SK-N-SH treated with all-trans-retinoic acid at 6 μM for 48 hours (cell line): ENCODE results near the gene MYOM3.

Experiments
- ATAC-seq: fragments of 200-7000 bp; cut with Tn5 transposase; 3 replicates; pipeline ENCODE4 v1.9.1; 2020; ENCODE audit warnings: mild to moderate bottlenecking, moderate library complexity
- ARNTL ChIP-seq: fragments of 450-650 bp; formaldehyde crosslinking; IDR thresholded peaks from 2 replicates; pipeline ENCODE4 v1.5.0; 2020; ENCODE audit warnings: low read depth, mild to moderate bottlenecking, moderate library complexity, borderline replicate concordance
- BACH2 ChIP-seq: fragments of 250-450 bp; sonication (Bioruptor Pico); IDR thresholded peaks from 2 replicates; pipeline ENCODE4 v1.9.0; 2021; ENCODE audit warnings: mild to moderate bottlenecking, borderline replicate concordance
- CREB5 ChIP-seq: fragments of 250-450 bp; sonication (Bioruptor Pico); IDR thresholded peaks from 2 replicates; pipeline ENCODE4 v1.5.1; 2020; ENCODE audit warnings: low read depth, mild to moderate bottlenecking, moderate library complexity
- CSDC2 ChIP-seq: fragments of 250-450 bp; sonication (Bioruptor Pico); IDR thresholded peaks from 2 replicates; pipeline ENCODE4 v1.5.0; 2020; ENCODE audit warnings: mild to moderate bottlenecking, moderate library complexity
- CSRNP3 ChIP-seq: fragments of 250-450 bp; sonication (Bioruptor Pico); IDR thresholded peaks from 2 replicates; pipeline ENCODE4 v1.5.1; 2021; ENCODE audit warnings: mild to moderate bottlenecking, moderate library complexity
- ESRRG ChIP-seq: fragments of 250-450 bp; sonication (Bioruptor Pico); IDR thresholded peaks from 2 replicates; pipeline ENCODE4 v1.6.1; 2021; ENCODE audit warnings: mild to moderate bottlenecking
- GLIS3 ChIP-seq: fragments of 250-450 bp; sonication (Bioruptor Pico); IDR thresholded peaks from 2 replicates; pipeline ENCODE4 v1.5.0; 2020; ENCODE audit warnings: mild to moderate bottlenecking, moderate library complexity
- ISL1 ChIP-seq: fragments of 250-450 bp; sonication (Bioruptor Pico); IDR thresholded peaks from 2 replicates; pipeline ENCODE4 v2.1.2; 2022; ENCODE audit warnings: mild to moderate bottlenecking, moderate library complexity
- OSR1 ChIP-seq: fragments of 250-450 bp; sonication (Bioruptor Pico); IDR thresholded peaks from 2 replicates; pipeline ENCODE4 v1.8.0; 2022; ENCODE audit warnings: moderate library complexity, mild to moderate bottlenecking, inconsistent platforms
- POU6F1 ChIP-seq: fragments of 250-450 bp; sonication (Bioruptor Pico); IDR thresholded peaks from 2 replicates; pipeline ENCODE4 v1.8.0; 2021; ENCODE audit warnings: low read depth, mild to moderate bottlenecking, moderate library complexity, borderline replicate concordance
- PPARA ChIP-seq: fragments of 250-450 bp; sonication (Bioruptor Pico); IDR thresholded peaks from 2 replicates; pipeline ENCODE4 v1.5.0; 2020; ENCODE audit warnings: mild to moderate bottlenecking, borderline replicate concordance
- RARB ChIP-seq: fragments of 250-450 bp; sonication (Bioruptor Pico); IDR thresholded peaks from 2 replicates; pipeline ENCODE4 v1.8.0; 2021; ENCODE audit warnings: mild to moderate bottlenecking, moderate library complexity
- SNAI2 ChIP-seq: fragments of 250-450 bp; sonication (Bioruptor Pico); IDR thresholded peaks from 2 replicates; pipeline ENCODE4 v1.5.0; 2020; ENCODE audit warnings: mild to moderate bottlenecking, moderate library complexity
- TCF4 ChIP-seq: fragments of 250-450 bp; sonication (Bioruptor Pico); IDR thresholded peaks from 2 replicates; pipeline ENCODE4 v1.8.0; 2021; ENCODE audit warnings: mild to moderate bottlenecking, moderate library complexity, borderline replicate concordance
- TOX ChIP-seq: fragments of 250-450 bp; sonication (Bioruptor Pico); IDR thresholded peaks from 2 replicates; pipeline ENCODE4 v1.8.0; 2021; ENCODE audit warnings: mild to moderate bottlenecking, moderate library complexity, borderline replicate concordance
- TSHZ2 ChIP-seq: fragments of 250-450 bp; sonication (Bioruptor Pico); IDR thresholded peaks from 2 replicates; pipeline ENCODE4 v1.5.0; 2020; ENCODE audit warnings: mild to moderate bottlenecking, moderate library complexity
- ZC3H10 ChIP-seq: fragments of 250-450 bp; sonication (Bioruptor Pico); IDR thresholded peaks from 2 replicates; pipeline ENCODE4 v1.5.1; 2021; ENCODE audit warnings: mild to moderate bottlenecking, moderate library complexity
- ZFP3 ChIP-seq: fragments of 250-450 bp; sonication (Bioruptor Pico); IDR thresholded peaks from 2 replicates; pipeline ENCODE4 v1.5.0; 2020; ENCODE audit warnings: mild to moderate bottlenecking, moderate library complexity
- ZFP30 ChIP-seq: fragments of 450-650 bp; formaldehyde crosslinking; IDR thresholded peaks from 2 replicates; pipeline ENCODE4 v1.5.0; 2022; ENCODE audit warnings: mild to moderate bottlenecking, moderate library complexity
- ZNF70 ChIP-seq: fragments of 450-650 bp; formaldehyde crosslinking; IDR thresholded peaks from 2 replicates; pipeline ENCODE4 v1.5.0; 2020; ENCODE audit warnings: mild to moderate bottlenecking, moderate library complexity
- ZNF8 ChIP-seq: fragments of 450-650 bp; formaldehyde crosslinking; IDR thresholded peaks from 2 replicates; pipeline ENCODE4 v1.5.0; 2020; ENCODE audit warnings: mild to moderate bottlenecking, moderate library complexity
- TF ChIP-seq, protein P1 (sequence below): fragments of 250-450 bp; sonication (Bioruptor Pico); IDR thresholded peaks from 2 replicates; pipeline ENCODE4 v1.8.0; 2020; ENCODE audit warnings: mild to moderate bottlenecking, moderate library complexity, borderline replicate concordance

The MYOM3 gene

GRCh38 chr1:24051206-24051945 is 60.6 kb downstream of the MYOM3 start:
- no peak for ATAC-seq

DNA sequence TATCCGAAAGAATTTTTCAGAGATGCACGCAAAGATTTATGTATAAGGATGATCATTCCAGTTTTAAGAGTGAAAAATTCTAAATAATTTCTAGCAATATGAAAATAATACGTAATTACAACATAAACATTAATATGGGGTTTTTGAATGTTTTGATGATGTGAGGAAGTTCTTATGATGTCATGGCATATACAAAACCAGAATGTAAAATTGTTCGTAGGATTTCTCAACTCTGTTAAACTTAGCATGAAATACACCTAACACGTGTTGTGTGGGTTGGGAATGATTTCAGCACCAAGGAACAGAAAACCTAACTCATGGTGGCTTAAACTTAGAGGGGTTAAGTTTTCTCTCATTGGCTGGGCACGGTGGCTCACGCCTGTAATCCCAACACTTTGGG is 62.2 kb downstream of the MYOM3 start:
- no peak for ATAC-seq
- TF ChIP-seq, protein P1, sequence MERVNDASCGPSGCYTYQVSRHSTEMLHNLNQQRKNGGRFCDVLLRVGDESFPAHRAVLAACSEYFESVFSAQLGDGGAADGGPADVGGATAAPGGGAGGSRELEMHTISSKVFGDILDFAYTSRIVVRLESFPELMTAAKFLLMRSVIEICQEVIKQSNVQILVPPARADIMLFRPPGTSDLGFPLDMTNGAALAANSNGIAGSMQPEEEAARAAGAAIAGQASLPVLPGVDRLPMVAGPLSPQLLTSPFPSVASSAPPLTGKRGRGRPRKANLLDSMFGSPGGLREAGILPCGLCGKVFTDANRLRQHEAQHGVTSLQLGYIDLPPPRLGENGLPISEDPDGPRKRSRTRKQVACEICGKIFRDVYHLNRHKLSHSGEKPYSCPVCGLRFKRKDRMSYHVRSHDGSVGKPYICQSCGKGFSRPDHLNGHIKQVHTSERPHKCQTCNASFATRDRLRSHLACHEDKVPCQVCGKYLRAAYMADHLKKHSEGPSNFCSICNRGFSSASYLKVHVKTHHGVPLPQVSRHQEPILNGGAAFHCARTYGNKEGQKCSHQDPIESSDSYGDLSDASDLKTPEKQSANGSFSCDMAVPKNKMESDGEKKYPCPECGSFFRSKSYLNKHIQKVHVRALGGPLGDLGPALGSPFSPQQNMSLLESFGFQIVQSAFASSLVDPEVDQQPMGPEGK (CRISPR knock-in tag) = no peak
- TF ChIP-seq POU6F1 (CRISPR knock-in tag) = no peak
- no peak for TF ChIP-seq TCF4 (CRISPR knock-in tag)
- no peak for TF ChIP-seq SNAI2 (CRISPR knock-in tag)
- no peak for TF ChIP-seq GLIS3
- TF ChIP-seq BACH2 = no peak
- no peak for TF ChIP-seq CSDC2 (CRISPR knock-in tag)
- no peak for TF ChIP-seq TOX
- no peak for TF ChIP-seq ZC3H10 (CRISPR knock-in tag)
- TF ChIP-seq OSR1 (CRISPR knock-in tag) = no peak
- TF ChIP-seq ZFP3 = no peak
- no peak for TF ChIP-seq PPARA
- no peak for TF ChIP-seq ZFP30 (CRISPR knock-in tag)
- no peak for TF ChIP-seq ESRRG (CRISPR knock-in tag)

More at GRCh38 chr1:24051206-24051945, 60.6 kb downstream of the MYOM3 start:
- TF ChIP-seq ZNF8 (CRISPR knock-in tag) (no peak), ISL1 (no peak), ZC3H10 (CRISPR knock-in tag) (no peak), BACH2 (no peak), TOX (no peak), CREB5 (CRISPR knock-in tag) (no peak), POU6F1 (CRISPR knock-in tag) (no peak), RARB (CRISPR knock-in tag) (no peak), OSR1 (CRISPR knock-in tag) (no peak), CSRNP3 (CRISPR knock-in tag) (no peak), ZFP3 (no peak), TCF4 (CRISPR knock-in tag) (no peak), TSHZ2 (CRISPR knock-in tag) (no peak), ZFP30 (CRISPR knock-in tag) (no peak), ARNTL (CRISPR knock-in tag) (no peak), ZNF70 (CRISPR knock-in tag) (no peak), PPARA (no peak), ESRRG (CRISPR knock-in tag) (no peak)
